Measurements from ENCODE around the gene IFT52.

The IFT52 gene

DNA sequence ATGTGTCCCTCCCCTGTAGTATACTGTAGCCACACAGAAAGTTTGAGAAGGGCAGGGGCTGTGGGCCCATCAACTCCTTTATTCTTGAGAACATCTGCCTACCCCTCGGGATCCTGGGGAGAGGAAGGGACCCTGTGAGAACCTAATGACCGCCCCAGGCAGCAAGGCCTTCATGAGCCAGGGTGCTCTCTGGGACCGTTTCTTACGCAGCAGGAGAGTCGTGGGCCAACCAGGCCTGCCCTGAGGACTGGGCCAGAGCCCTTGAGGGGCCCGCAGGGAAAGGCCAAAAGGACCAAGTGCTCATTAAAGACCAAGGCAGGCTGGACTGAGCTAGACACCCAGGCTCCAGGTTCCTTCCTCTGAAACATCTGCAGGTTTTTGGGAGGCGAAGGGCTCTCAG lies 26.7 kb upstream of the IFT52 start:
- no peaks in the 10 kb centered on the region for H3K27me3 ChIP-seq
- no peak for DNase-seq
- intact Hi-C loops (cut with DNase I; ENCODE audit: low total_unique reads), result no loop called here
- TF ChIP-seq, protein P1, sequence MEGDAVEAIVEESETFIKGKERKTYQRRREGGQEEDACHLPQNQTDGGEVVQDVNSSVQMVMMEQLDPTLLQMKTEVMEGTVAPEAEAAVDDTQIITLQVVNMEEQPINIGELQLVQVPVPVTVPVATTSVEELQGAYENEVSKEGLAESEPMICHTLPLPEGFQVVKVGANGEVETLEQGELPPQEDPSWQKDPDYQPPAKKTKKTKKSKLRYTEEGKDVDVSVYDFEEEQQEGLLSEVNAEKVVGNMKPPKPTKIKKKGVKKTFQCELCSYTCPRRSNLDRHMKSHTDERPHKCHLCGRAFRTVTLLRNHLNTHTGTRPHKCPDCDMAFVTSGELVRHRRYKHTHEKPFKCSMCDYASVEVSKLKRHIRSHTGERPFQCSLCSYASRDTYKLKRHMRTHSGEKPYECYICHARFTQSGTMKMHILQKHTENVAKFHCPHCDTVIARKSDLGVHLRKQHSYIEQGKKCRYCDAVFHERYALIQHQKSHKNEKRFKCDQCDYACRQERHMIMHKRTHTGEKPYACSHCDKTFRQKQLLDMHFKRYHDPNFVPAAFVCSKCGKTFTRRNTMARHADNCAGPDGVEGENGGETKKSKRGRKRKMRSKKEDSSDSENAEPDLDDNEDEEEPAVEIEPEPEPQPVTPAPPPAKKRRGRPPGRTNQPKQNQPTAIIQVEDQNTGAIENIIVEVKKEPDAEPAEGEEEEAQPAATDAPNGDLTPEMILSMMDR (IDR thresholded peaks at IDR 0.05), result no peak
- no peaks in the 10 kb centered on the region for H3K36me3 ChIP-seq
- H3K4me3 ChIP-seq, result no peak overlapping the region
- no peaks in the 10 kb centered on the region for H3K4me1 ChIP-seq
- no peak overlapping the region for H3K27ac ChIP-seq
- H3K9me3 ChIP-seq, result no peaks in the 10 kb centered on the region

DNA sequence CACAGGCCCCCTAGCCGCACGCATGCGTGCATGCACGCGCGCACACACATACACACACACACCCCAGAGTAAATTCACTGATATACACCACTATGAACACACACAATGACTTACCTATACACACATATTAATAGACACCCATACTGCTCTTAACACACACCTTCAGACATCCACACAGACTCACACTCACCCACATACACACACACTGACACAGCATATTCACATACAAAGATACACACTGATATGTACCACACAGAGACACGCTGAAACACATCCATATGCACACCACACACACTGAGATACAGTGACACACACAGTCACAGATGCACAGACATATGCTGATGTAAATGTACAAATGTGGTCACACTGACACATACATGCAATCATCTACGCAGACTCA lies 26.3 kb upstream of the IFT52 start:
- intact Hi-C loops (cut with DNase I; ENCODE audit: low total_unique reads), result no loop called here
- Histone ChIP-seq H3K4me1 (no peaks in the 10 kb centered on the region), H3K27ac (no peak overlapping the region), H3K9me3 (no peaks in the 10 kb centered on the region), H3K36me3 (no peaks in the 10 kb centered on the region), H3K27me3 (no peaks in the 10 kb centered on the region), H3K4me3 (no peak overlapping the region)
- TF ChIP-seq, protein P1 (IDR thresholded peaks at IDR 0.05), result no peak
- DNase-seq, result no peak

DNA sequence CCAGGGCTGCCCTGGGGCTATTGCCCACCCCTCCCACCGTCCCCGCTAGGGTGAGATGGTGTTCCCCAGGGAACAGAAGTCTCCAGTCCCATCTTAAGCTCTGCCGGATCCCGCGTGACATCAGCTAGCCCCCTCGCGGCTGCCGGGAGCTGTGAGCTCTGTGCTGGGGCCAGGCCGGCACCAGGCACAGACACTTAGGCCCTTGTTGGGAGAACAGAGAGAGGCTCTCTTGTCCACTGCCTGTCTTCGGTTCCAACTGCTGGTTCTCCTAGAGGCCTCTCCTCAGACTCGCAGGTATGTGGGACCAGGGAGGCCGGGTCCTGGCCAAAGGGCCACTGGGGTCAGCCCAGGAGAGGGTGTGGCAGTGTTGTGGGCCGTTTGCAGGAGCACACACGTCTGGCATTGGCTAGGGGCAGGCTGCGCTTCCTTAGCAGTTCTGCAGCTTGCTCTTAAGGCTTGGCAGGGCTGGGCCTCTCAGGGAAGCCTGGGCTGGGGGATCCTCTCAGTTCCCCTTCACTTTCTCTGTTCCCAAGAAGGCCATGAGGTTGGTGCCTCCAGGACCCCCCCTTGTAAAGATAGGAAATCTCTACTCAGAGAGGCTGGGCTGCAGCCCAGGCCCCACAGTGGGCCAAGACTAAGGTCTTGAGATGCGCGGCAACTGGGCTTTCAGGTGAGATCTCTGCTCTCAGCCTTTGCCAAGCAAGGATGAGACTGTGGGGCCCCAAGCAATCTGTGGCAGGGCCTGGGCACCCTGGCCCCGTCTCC lies 25.6 kb upstream of the IFT52 start:
- Histone ChIP-seq H3K27ac (no peak overlapping the region), H3K4me1 (no peaks in the 10 kb centered on the region), H3K36me3 (peaks cover 0 to under 1% (median 0%) of the 10 kb centered on the region in 3 donors), H3K4me3 (no peak overlapping the region), H3K9me3 (no peaks in the 10 kb centered on the region), H3K27me3 (no peaks in the 10 kb centered on the region)
- intact Hi-C loops (cut with DNase I; ENCODE audit: low total_unique reads), result no loop called here
- TF ChIP-seq, protein P1 (IDR thresholded peaks at IDR 0.05), result no peak
- no peak for DNase-seq

DNA sequence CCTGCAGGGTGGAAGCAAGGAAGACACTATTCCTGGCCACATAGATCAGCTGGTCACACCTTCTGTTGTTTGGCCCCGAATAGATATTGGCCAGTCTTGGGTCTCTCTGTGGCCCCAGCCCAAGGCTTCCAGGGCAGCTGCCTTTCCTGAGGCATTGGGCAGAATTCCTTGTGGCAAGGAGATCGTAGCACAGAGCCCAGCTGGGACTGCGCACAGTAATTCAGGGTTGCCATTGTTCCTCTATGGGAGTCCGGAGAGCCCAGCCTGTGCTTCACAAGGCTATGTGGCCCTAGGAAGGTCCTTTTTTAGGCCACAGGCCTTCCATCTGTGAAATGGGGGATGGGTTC lies 25.0 kb upstream of the IFT52 start:
- TF ChIP-seq, protein P1 (IDR thresholded peaks at IDR 0.05), result no peak
- no peaks in the 10 kb centered on the region for H3K4me1 ChIP-seq
- DNase-seq, result no peak
- no peaks in the 10 kb centered on the region for H3K9me3 ChIP-seq
- H3K27me3 ChIP-seq, result no peaks in the 10 kb centered on the region
- H3K27ac ChIP-seq, result no peak overlapping the region
- peaks cover 0 to 6% (median 0%) of the 10 kb centered on the region in 3 donors for H3K36me3 ChIP-seq
- no peak overlapping the region for H3K4me3 ChIP-seq
- intact Hi-C loops (cut with DNase I; ENCODE audit: low total_unique reads), result no loop called here

DNA sequence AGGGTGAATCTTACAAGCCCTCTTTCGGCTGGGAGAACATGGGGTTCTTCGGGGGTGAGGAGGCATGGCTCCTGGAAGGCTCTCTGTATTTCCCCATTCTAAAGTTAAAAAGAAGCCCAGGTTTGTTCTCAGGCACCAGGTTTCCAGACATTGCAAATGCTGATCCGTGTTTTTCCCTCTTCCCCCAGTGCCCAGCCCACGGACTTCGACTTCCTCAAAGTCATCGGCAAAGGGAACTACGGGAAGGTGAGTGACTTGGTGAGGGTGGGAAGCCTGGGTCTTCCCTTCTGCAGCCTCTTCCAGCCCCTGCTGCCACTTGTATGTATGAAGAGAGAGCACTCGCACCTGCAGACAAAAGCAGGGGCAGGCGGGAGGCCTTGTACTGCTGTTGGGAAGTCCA lies 23.3 kb upstream of the IFT52 start:
- no peaks in the 10 kb centered on the region for H3K9me3 ChIP-seq
- DNase-seq, result no peak
- intact Hi-C loops (cut with DNase I; ENCODE audit: low total_unique reads), result no loop called here
- no peak overlapping the region for H3K4me3 ChIP-seq
- peaks cover 0 to 7% (median 0%) of the 10 kb centered on the region in 3 donors for H3K36me3 ChIP-seq
- no peak overlapping the region for H3K27ac ChIP-seq
- no peaks in the 10 kb centered on the region for H3K4me1 ChIP-seq
- TF ChIP-seq, protein P1 (IDR thresholded peaks at IDR 0.05), result no peak
- no peaks in the 10 kb centered on the region for H3K27me3 ChIP-seq
